NOMO-1 treated with DMSO at 0.1 percent for 48 hours (cell line): ENCODE data around the gene NTN1.
"Not testable (repeated sequence)": the region's sequence is repeated elsewhere in the genome, so short reads cannot be mapped to it uniquely, and the experiment has no call there.

ENCODE experiments used
- DNase-seq: peaks from one replicate; lab custom pipeline; 2025; ENCODE audit not compliant: unreplicated experiment; lab: John Stamatoyannopoulos, UW

NTN1 gene

GRCh38 chr17:9241371-9241712, 220.0 kb downstream of the NTN1 start:
- no peak for DNase-seq

GRCh38 chr17:9241774-9242496, 220.6 kb downstream of the NTN1 start:
- no peak for DNase-seq

- no peak for DNase-seq
Observed at GRCh38 chr17:9242497-9242881, 221.2 kb downstream of the NTN1 start.

- DNase-seq: no peak
Observed at GRCh38 chr17:9242983-9243382, 221.7 kb downstream of the NTN1 start.

- no peak for DNase-seq
Observed at GRCh38 chr17:9244066-9245052, 223.0 kb downstream of the NTN1 start.

- DNase-seq: no peak
Observed at GRCh38 chr17:9247401-9247938, 226.2 kb downstream of the NTN1 start.

GRCh38 chr17:9249245-9249953, 228.1 kb downstream of the NTN1 start:
- no peak for DNase-seq

- no peak for DNase-seq
Observed at GRCh38 chr17:9251273-9251672, 230.0 kb downstream of the NTN1 start.

GRCh38 chr17:9253308-9253707, 232.0 kb downstream of the NTN1 start:
- DNase-seq: no peak

- DNase-seq: no peak
Observed at GRCh38 chr17:9254841-9255240, 233.5 kb downstream of the NTN1 start.

- no peak for DNase-seq
Observed at GRCh38 chr17:9255833-9256232, 234.5 kb downstream of the NTN1 start.

- DNase-seq: no peak
Observed at GRCh38 chr17:9256361-9256750, 235.0 kb downstream of the NTN1 start.

- DNase-seq: no peak
Observed at GRCh38 chr17:9256751-9257629, 235.7 kb downstream of the NTN1 start.

GRCh38 chr17:9257630-9257965, 236.3 kb downstream of the NTN1 start:
- not testable (repeated sequence) for DNase-seq

- no peak for DNase-seq
Observed at GRCh38 chr17:9258115-9259015, 237.1 kb downstream of the NTN1 start.

GRCh38 chr17:9259419-9259818, 238.1 kb downstream of the NTN1 start:
- no peak for DNase-seq

GRCh38 chr17:9261081-9262012, 240.0 kb downstream of the NTN1 start:
- DNase-seq: no peak

- DNase-seq: no peak
Observed at GRCh38 chr17:9266031-9266680, 244.8 kb downstream of the NTN1 start.
